VCaP (cell line): ENCODE data around the gene ACSL4.
"Not testable (repeated sequence)": the region's sequence is repeated elsewhere in the genome, so short reads cannot be mapped to it uniquely, and the experiment has no call there.

Source experiments
- H3K27ac ChIP-seq: fragments of 450-650 bp; 2 replicates; pipeline ENCODE4 v1.5.1; 2017
- CTCF ChIP-seq: fragments of 450-650 bp; conservative IDR thresholded peaks from 2 replicates; pipeline ENCODE4 v1.5.1; 2017; ENCODE audit warnings: mild to moderate bottlenecking, moderate library complexity

Gene ACSL4

GRCh38 chrX:109747681-109748080, 14.6 kb upstream of the ACSL4 start:
- TF ChIP-seq CTCF, result no peak
- no peak overlapping the region for H3K27ac ChIP-seq

GRCh38 chrX:109742722-109743121, 9.7 kb upstream of the ACSL4 start:
- no peak overlapping the region for H3K27ac ChIP-seq
- TF ChIP-seq CTCF, result no peak

- not testable (repeated sequence) for H3K27ac ChIP-seq
These were observed 7.8 kb upstream of the ACSL4 start for GRCh38 chrX:109740896-109741295.

- TF ChIP-seq CTCF, result no peak
- H3K27ac ChIP-seq, result no peak overlapping the region
These were observed 7.4 kb upstream of the ACSL4 start for GRCh38 chrX:109740433-109740809.

GRCh38 chrX:109739625-109740432, 6.8 kb upstream of the ACSL4 start:
- TF ChIP-seq CTCF, result no peak
- no peak overlapping the region for H3K27ac ChIP-seq

- TF ChIP-seq CTCF, result no peak
- no peak overlapping the region for H3K27ac ChIP-seq
These were observed 2.2 kb upstream of the ACSL4 start for GRCh38 chrX:109735202-109735744.

GRCh38 chrX:109733613-109734083, 591 bp upstream of the ACSL4 start:
- no peak overlapping the region for H3K27ac ChIP-seq
- TF ChIP-seq CTCF, result no peak
